ENCODE results near the gene TPSAB1.
"Not testable (repeated sequence)": the region's sequence is repeated elsewhere in the genome, so short reads cannot be mapped to it uniquely, and the experiment has no call there.

Gene TPSAB1

GRCh38 chr16:1253701-1254364 lies 13.3 kb downstream of the TPSAB1 start:
- DNase-seq: not testable (repeated sequence)

DNA sequence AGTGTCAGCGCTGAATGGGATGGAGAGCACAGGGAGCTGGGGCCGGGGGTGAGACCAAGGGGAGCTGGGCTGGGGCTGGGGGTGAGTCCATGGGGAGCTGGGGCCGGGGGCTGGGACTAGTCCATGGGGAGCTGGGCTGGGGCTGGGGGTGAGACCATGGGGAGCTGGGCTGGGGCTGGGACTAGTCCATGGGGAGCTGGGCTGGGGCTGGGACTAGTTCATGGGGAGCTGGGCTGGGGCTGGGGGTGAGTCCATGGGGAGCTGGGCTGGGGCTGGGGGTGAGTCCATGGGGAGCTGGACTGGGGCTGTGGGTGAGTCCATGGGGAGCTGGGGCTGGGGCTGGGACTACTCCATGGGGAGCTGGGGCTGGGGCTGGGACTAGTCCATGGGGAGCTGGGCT lies 14.3 kb downstream of the TPSAB1 start:
- DNase-seq: not testable (repeated sequence)

DNA sequence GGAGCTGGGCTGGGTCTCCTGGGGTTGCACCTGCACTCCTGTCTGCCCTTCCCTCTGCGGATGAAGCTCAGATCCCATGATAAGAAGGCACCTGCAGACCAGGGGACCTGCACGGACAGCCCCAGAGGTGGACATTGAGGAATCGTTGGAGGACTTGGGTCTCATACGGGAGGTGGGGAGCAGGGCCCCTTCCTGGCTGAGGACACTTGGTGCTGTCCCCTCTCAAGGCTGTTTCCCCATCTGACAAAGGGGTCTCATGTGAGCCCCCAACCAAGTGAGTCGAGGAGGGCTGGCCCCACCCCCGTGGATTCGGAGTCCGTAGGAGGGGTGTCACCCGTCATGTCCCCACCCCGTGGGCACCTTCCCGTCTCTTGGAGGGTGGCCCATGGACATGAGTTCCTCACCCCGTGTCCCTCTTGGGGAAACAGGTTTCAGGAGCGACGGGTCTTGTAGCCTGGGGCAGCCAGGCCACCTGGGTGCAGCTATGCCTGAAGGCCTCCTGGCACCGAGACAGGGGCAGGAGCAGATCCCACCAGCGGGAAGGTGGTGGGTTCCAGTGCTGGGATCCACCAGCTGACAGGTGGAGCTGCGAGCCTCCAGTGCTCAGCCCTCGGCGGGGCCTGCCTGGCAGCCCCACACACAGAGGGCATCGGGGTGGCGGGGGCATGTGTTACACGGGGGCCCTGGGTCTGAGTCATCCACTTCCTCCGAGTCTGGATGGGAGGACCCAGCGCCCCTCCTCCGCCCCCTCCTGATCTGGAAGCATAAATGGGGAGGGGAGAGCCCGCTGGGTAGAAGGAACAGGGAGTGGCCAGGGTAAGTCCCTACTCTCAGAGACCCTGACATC lies 15.0 kb downstream of the TPSAB1 start, which contains the start of gene TPSD1:
Gene TPSD1 (plus strand): TSS at position 794 of the 847 bp plus-strand sequence. CDS start 212 bp downstream, outside the sequence.
- not testable (repeated sequence) for DNase-seq

DNA sequence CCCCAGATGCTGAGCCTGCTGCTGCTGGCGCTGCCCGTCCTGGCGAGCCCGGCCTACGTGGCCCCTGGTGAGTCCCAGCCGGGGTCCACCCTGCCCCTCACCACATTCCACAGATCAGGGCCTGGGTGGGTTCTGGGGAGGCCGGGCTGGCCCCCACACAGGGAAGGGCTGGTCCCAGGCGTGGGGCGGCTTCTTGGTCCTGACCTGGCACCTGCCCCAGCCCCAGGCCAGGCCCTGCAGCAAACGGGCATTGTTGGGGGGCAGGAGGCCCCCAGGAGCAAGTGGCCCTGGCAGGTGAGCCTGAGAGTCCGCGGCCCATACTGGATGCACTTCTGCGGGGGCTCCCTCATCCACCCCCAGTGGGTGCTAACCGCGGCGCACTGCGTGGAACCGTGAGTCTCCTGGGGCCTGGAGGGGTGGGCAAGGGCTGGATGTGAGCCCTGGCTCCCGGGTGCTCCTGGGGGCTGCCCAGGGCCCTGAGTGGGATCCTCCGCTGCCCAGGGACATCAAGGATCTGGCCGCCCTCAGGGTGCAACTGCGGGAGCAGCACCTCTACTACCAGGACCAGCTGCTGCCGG lies 15.9 kb downstream of the TPSAB1 start:
- DNase-seq: not testable (repeated sequence)

DNA sequence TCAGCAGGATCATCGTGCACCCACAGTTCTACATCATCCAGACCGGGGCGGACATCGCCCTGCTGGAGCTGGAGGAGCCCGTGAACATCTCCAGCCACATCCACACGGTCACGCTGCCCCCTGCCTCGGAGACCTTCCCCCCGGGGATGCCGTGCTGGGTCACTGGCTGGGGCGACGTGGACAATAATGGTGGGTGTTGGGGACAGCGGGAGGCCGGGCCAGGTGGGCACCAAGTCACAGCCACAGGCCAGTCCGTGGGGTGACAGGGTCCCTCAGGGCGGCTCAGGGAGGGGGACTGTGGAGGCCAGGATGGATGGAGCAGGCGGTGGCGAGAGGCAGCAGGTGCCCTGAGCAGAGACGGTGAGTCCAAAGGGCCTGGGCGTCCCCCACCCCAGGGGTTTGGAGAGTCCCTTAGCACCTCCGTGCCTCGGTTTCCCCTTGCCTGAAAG lies 16.4 kb downstream of the TPSAB1 start:
- DNase-seq: no peak

- no peak for DNase-seq
Observed at GRCh38 chr16:1257561-1258224, 17.2 kb downstream of the TPSAB1 start.

- DNase-seq: no peak
Observed at GRCh38 chr16:1258225-1258600, 17.7 kb downstream of the TPSAB1 start.

GRCh38 chr16:1258906-1259759 lies 18.6 kb downstream of the TPSAB1 start:
- no peak for DNase-seq

DNA sequence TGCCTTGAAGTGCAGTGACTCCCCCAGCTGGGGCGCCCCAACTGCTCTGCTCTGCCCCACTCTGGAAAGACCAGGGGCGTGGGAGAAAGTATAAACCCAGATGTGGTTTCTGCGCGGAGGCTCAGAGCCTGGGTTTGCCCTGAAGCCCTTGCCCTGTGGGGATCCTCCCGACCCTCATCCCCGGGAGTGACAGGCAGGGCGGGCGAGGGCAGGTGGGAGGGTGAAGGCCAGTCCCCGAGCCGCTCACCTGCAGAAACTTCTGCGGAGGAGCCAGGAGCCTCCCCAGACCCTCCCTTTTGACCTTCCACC lies 19.2 kb downstream of the TPSAB1 start:
- no peak for DNase-seq

DNA sequence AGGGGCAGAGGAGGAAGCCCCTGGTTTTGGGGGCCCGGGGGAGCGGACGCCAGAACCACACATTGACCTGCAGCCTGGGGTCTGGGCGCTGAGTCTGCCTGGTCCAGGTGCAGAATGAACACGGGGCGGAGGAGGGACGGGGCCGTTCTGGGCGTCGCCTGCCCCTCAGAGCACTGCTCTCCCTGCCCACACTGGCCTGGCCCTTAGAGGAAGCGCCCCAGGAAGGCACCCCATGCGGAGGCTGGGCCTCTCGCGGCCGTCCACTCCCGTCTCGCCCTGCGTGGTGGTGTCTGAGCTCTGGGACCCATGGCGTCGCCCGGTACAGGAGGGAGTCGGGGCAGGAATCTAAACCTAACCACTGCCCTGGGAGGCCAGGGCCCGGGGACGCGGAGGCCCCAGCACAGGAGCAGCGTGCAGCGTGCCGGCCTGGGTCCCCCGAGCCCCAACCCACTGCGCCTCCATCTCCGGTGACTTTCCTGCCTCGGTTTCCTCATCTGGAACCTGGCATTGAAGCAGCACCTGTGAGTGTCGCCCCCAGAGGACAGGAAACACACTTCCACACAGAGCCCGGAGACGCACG lies 19.7 kb downstream of the TPSAB1 start:
- no peak for DNase-seq

DNA sequence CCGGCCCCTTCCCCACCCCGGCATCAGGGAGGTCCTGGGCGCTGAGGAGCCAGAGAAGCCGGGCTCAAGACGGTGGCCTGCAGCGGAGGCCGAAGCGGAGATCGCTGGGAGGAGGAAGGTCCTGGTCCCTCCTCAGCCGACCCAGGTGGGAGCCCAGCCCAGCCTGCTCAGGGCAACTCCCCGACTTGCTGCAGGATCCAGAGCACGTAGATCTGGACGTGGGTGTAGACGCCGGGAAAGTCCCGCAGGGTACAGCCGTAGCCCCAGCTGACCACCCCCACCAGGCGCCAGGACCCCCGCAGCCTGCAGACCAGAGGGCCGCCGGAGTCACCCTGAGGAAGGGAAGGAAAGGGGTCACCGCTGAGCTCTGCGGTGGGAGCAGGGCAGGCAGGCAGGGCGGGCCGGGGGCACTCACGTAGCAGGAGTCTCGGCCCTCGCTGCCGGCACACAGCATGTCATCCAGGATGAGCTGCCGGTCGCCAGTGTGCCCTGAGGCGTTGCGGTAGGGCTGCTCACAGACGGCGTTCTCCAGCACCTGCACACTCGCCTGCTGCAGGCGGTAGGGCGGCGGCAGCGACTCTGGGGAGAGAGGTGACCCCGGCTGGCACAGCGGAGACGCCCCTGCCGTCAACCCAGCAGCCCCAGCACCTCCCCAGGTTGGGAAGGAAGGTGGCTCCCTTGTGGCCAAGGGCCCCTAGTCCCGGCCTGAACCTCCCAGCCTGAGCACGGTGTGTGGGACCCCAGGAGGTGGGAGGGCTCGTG lies 20.8 kb downstream of the TPSAB1 start:
- DNase-seq: no peak

DNA sequence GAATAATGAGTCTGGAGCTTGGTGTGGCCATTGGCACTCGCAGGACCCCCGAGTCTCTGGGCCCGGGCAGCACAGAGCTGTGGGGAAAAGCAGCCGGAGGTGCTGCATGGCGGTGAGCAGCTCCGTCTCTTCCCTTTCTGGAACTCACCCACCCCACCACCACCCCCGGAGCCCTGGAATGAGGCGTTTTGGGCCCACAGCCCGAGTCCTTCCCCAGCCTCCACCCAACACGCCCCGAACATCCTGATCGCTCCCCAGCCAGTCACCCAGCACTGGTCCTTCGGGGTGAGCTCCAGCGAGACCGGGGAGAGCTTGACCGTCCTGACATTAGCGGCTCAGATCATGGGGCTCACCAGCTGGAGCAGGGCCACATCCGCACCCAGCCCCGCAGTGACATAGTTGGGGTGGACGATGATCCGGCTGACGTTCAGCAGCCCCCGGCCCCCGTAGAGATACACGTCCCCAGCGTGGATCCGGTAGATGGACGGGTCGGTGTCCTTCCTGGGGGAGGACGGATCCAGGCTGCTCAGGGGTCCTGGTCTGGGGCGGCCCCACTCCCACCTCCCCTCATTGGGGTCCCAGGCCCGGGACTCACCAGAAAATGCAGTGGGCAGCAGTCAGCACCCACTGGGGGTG lies 21.8 kb downstream of the TPSAB1 start:
- no peak for DNase-seq

- DNase-seq: no peak
Observed at GRCh38 chr16:1262846-1263221, 22.3 kb downstream of the TPSAB1 start.

DNA sequence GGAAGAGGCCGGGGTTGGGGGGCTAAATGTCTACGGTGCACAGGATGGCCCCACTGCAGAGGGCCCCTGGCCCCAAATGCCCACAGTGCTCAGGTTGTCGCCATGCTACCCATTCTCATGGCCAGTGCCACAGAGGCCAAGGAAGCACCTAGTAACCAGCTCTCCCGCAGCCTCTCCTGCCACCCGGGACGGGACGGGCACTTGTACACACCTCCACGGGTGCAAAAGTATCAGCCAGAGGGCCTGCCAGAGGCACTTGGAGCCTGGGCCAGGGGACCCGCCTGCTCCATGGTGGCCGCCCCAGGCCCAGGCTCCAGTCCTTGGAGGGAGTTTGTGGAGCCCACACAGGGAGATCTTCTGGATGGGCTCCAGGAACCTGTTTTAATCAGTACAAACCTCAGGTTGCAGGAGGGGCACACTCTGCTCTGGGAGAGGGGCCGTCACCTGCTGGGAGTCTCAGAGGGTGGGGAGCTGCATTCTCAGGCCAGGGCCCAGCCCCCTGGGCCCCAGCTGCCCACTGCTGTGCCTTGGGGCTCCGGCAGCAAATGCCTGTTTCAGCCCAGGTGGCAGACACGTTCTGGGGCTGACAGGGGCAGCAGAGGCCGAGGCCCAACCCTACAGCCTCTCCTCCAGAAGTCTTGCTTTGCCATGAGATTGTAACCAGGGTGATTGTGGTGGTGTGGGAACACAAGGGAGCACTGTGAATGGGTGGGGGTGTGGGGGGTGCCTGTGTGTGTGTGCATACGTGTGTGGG lies 23.3 kb downstream of the TPSAB1 start:
- DNase-seq: no peak

DNA sequence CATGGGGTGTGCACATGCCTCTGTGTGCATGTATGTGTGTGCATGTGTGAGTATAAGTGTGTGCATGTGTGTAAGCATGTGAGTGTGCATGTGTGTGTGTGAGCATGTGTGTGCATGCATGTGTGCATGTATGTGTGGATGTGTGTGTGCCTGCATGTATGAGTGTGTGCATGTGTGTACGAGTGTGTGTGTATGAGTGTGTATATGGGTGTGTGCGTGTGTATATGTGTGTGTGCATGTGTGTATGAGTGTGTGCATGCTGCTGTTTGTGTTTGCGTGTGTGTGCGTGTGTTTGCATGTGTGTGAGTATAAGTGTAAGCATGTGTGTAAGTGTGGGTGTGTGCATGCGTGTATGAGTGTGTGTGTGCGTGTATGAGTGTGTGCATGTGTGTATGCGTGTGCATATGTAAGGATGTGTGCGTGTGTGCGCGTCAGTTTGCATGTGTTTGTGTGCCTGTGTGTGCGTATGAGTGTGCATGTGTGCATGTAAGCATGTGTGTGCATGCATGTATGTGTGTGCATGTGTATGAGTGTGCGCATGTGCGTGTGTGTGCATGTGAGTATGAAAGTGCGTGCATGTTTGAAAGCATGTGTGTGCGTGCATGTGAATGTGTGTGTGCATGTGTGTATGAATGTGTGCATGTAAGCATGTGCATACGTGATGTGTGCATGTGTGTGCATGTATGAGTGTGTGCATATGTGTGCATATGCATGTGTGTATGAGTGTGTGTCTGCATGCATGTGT lies 24.0 kb downstream of the TPSAB1 start:
- DNase-seq: no peak

- no peak for DNase-seq
Observed at GRCh38 chr16:1265090-1265630, 24.7 kb downstream of the TPSAB1 start.

- no peak for DNase-seq
Observed at GRCh38 chr16:1265826-1266225, 25.3 kb downstream of the TPSAB1 start.

DNA sequence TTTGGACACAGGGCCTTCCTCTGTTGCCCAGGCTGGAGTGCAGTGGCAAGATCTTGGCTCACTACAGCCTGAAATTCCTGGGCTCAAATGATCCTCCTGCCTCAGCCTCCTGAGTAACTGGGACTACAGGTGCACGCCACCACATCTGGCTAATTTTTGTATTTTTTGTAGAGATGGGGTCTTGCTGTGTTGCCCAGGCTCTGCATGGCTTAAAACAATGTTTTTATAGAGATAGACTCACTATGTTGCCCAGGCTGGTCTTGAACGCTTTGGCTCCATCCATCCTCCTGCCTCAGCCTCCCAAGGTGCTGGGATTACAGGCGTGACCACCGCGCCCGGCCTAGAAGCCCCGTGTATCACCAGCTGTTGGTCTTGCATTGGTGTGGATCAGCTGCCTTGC lies 28.9 kb downstream of the TPSAB1 start:
- DNase-seq: not testable (repeated sequence)

DNA sequence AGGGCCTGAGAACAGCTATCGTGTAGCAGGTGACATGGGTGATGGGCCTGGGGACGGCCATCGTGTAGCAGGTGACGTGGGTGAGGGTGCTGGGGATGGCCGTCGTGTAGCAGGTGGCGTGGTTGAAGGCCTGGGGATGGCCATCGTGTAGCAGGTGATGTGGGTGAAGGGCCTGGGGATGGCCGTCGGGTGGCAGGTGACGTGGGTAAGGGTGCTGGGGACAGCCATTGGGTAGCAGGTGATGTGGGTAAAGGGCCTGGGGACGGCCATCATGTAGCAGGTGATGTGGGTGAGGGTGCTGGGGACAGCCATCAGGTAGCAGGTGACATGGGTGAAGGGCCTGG lies 30.8 kb downstream of the TPSAB1 start:
- DNase-seq: no peak
